ENCODE data around the gene SP5. TPM values are rescaled to one million over a fixed set of nuclear protein-coding genes. Genes with fewer than 3 reads are reported as not detected.

SP5 gene
- total and polyA plus RNA-seq, 10 of the 15 experiments (the other 5 are each of a cell fraction or from before 2014, with no cell fraction given), result not detected

DNA sequence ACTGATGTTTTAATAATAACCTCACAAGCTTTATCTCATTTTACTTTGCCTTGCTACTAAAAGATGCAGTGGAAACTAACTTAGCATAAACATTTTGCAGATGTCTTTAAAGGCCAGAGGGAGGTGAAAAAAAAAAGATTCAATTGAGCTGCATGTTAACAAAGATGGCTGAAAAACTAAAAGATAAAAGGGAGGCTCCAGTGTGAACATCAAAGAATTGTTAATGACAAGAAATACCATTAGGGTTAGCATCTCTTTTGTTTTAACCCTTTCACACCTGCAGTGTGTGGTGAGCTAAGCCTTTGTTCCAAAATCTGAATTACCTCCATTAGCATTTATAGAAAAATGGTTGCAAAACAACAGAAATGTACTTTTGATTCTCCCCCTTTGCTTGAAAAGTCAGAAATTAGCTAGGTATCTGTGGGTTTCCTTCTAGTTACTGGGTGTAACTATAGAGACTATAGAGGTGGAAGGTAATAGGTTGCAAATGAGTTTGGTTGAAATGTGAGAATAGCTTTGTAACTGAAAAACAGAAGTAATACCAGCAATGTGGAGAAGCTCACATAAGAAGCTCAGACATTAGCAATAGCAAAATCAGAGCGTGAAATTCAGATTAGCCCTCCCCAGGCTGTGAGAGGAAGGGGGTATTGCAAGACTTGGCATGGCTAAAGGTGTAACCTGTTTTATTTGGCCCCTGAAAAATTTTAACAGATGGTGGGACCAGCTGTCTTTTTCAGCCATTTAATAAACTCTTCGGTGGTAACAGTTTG lies 34.8 kb upstream of the SP5 start (continued):
- TF ChIP-seq, protein P1, sequence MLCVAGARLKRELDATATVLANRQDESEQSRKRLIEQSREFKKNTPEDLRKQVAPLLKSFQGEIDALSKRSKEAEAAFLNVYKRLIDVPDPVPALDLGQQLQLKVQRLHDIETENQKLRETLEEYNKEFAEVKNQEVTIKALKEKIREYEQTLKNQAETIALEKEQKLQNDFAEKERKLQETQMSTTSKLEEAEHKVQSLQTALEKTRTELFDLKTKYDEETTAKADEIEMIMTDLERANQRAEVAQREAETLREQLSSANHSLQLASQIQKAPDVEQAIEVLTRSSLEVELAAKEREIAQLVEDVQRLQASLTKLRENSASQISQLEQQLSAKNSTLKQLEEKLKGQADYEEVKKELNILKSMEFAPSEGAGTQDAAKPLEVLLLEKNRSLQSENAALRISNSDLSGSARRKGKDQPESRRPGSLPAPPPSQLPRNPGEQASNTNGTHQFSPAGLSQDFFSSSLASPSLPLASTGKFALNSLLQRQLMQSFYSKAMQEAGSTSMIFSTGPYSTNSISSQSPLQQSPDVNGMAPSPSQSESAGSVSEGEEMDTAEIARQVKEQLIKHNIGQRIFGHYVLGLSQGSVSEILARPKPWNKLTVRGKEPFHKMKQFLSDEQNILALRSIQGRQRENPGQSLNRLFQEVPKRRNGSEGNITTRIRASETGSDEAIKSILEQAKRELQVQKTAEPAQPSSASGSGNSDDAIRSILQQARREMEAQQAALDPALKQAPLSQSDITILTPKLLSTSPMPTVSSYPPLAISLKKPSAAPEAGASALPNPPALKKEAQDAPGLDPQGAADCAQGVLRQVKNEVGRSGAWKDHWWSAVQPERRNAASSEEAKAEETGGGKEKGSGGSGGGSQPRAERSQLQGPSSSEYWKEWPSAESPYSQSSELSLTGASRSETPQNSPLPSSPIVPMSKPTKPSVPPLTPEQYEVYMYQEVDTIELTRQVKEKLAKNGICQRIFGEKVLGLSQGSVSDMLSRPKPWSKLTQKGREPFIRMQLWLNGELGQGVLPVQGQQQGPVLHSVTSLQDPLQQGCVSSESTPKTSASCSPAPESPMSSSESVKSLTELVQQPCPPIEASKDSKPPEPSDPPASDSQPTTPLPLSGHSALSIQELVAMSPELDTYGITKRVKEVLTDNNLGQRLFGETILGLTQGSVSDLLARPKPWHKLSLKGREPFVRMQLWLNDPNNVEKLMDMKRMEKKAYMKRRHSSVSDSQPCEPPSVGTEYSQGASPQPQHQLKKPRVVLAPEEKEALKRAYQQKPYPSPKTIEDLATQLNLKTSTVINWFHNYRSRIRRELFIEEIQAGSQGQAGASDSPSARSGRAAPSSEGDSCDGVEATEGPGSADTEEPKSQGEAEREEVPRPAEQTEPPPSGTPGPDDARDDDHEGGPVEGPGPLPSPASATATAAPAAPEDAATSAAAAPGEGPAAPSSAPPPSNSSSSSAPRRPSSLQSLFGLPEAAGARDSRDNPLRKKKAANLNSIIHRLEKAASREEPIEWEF (IDR thresholded peaks at IDR 0.05; ENCODE audit: insufficient replicate concordance, low read depth, low read length), result peak; percentile 20
- no peak for TF ChIP-seq NFYB (IDR thresholded peaks at IDR 0.05; ENCODE audit: insufficient read depth, low read depth, low read length)
- TF ChIP-seq, protein P2, sequence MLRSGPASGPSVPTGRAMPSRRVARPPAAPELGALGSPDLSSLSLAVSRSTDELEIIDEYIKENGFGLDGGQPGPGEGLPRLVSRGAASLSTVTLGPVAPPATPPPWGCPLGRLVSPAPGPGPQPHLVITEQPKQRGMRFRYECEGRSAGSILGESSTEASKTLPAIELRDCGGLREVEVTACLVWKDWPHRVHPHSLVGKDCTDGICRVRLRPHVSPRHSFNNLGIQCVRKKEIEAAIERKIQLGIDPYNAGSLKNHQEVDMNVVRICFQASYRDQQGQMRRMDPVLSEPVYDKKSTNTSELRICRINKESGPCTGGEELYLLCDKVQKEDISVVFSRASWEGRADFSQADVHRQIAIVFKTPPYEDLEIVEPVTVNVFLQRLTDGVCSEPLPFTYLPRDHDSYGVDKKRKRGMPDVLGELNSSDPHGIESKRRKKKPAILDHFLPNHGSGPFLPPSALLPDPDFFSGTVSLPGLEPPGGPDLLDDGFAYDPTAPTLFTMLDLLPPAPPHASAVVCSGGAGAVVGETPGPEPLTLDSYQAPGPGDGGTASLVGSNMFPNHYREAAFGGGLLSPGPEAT (IDR thresholded peaks at IDR 0.05; ENCODE audit: low read depth), result peak; percentile 55; the same call in 1 of the 2 replicates
- no peak for TF ChIP-seq MYC (IDR thresholded peaks at IDR 0.05; ENCODE audit: insufficient read depth, insufficient read length, insufficient replicate concordance, low read length, severe bottlenecking)
- peak; percentile 31; the same call in 1 of the 2 replicates for TF ChIP-seq MXI1 (IDR thresholded peaks at IDR 0.05; ENCODE audit: low read depth, low read length)
- TF ChIP-seq, protein P3, sequence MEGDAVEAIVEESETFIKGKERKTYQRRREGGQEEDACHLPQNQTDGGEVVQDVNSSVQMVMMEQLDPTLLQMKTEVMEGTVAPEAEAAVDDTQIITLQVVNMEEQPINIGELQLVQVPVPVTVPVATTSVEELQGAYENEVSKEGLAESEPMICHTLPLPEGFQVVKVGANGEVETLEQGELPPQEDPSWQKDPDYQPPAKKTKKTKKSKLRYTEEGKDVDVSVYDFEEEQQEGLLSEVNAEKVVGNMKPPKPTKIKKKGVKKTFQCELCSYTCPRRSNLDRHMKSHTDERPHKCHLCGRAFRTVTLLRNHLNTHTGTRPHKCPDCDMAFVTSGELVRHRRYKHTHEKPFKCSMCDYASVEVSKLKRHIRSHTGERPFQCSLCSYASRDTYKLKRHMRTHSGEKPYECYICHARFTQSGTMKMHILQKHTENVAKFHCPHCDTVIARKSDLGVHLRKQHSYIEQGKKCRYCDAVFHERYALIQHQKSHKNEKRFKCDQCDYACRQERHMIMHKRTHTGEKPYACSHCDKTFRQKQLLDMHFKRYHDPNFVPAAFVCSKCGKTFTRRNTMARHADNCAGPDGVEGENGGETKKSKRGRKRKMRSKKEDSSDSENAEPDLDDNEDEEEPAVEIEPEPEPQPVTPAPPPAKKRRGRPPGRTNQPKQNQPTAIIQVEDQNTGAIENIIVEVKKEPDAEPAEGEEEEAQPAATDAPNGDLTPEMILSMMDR (IDR thresholded peaks at IDR 0.05 in 2 of 3, conservative IDR thresholded peaks at IDR 0.05 in 1 of 3; ENCODE audit: control insufficient read depth in 2 of 3, extremely low read depth in 1 of 3, insufficient read depth in 1 of 3, low read depth in 3 of 3, low read length in 3 of 3), result no peak
- TF ChIP-seq TCF3 (IDR thresholded peaks at IDR 0.05; ENCODE audit: borderline replicate concordance, insufficient read depth, low read depth, low read length), result no peak
- TF ChIP-seq TAF1 (IDR thresholded peaks at IDR 0.05; ENCODE audit: borderline replicate concordance, low read depth, low read length), result no peak
- TF ChIP-seq, protein P4, sequence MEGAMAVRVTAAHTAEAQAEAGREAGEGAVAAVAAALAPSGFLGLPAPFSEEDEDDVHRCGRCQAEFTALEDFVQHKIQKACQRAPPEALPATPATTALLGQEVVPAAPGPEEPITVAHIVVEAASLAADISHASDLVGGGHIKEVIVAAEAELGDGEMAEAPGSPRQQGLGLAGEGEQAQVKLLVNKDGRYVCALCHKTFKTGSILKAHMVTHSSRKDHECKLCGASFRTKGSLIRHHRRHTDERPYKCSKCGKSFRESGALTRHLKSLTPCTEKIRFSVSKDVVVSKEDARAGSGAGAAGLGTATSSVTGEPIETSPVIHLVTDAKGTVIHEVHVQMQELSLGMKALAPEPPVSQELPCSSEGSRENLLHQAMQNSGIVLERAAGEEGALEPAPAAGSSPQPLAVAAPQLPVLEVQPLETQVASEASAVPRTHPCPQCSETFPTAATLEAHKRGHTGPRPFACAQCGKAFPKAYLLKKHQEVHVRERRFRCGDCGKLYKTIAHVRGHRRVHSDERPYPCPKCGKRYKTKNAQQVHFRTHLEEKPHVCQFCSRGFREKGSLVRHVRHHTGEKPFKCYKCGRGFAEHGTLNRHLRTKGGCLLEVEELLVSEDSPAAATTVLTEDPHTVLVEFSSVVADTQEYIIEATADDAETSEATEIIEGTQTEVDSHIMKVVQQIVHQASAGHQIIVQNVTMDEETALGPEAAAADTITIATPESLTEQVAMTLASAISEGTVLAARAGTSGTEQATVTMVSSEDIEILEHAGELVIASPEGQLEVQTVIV (IDR thresholded peaks at IDR 0.05; ENCODE audit: borderline replicate concordance, partially characterized antibody), result no peak
- no peak for TF ChIP-seq ZNF274 (IDR thresholded peaks at IDR 0.05; ENCODE audit: insufficient read depth, insufficient read length)
- no peak for TF ChIP-seq MYB (IDR thresholded peaks at IDR 0.05; ENCODE audit: borderline replicate concordance, low read depth, low read length)
- TF ChIP-seq NRF1 (conservative IDR thresholded peaks at IDR 0.05; ENCODE audit: low read depth, low read length), result no peak

Data from GM12878 (cell line).